ENCODE data around the gene SLC15A4. TPM values are rescaled to one million over a fixed set of nuclear protein-coding genes. Genes with fewer than 3 reads are reported as not detected.

SLC15A4 gene
- total RNA-seq, 1 experiment from 2014 or later: 14.3 TPM

DNA sequence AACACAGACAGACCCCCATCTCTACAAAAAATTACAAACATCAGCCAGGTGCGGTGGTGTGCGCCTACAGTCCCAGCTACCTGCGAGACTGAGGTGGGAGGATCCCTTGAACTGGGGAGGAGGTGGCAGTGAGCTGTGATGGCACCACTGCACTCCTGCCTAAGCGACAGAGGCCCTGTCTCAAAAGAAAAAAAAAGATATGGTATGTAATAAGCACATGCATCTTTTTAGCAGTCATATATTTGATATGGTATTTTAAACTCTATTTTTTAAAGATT, 7.2 kb downstream of the SLC15A4 start:
- Histone ChIP-seq H3K4me1 (replicated peaks; ENCODE audit: insufficient read depth) (no peaks in the 10 kb centered on the region), H3K9me2 (ENCODE audit: insufficient read depth) (no peaks in the 10 kb centered on the region), H4K20me1 (ENCODE audit: insufficient read depth) (peaks cover 32% of the 10 kb centered on the region), H3K36me3 (ENCODE audit: low read depth) (no peaks in the 10 kb centered on the region), H3K4me2 (no peak overlapping the region), H3K27me3 (ENCODE audit: insufficient read depth, low read depth) (no peaks in the 10 kb centered on the region), H3K4me3 (no peak overlapping the region), H3K27ac (no peak overlapping the region), H3K79me2 (ENCODE audit: low read depth) (peaks cover 62% of the 10 kb centered on the region), H2AFZ (no peak overlapping the region), H3K9me3 (ENCODE audit: insufficient read depth, low read depth) (no peaks in the 10 kb centered on the region), H3F3A (ENCODE audit: insufficient read depth, low read depth) (no peaks in the 10 kb centered on the region)
- BruUV-seq (replicated peaks): no TSS peak
- ChIA-PET CTCF (no interaction called here), POLR2A (ENCODE audit: unreplicated experiment) (no interaction called here)
- no peak for TF ChIP-seq EZH2 (IDR thresholded peaks at IDR 0.05; ENCODE audit: low read depth)
- TF ChIP-seq, protein P1, sequence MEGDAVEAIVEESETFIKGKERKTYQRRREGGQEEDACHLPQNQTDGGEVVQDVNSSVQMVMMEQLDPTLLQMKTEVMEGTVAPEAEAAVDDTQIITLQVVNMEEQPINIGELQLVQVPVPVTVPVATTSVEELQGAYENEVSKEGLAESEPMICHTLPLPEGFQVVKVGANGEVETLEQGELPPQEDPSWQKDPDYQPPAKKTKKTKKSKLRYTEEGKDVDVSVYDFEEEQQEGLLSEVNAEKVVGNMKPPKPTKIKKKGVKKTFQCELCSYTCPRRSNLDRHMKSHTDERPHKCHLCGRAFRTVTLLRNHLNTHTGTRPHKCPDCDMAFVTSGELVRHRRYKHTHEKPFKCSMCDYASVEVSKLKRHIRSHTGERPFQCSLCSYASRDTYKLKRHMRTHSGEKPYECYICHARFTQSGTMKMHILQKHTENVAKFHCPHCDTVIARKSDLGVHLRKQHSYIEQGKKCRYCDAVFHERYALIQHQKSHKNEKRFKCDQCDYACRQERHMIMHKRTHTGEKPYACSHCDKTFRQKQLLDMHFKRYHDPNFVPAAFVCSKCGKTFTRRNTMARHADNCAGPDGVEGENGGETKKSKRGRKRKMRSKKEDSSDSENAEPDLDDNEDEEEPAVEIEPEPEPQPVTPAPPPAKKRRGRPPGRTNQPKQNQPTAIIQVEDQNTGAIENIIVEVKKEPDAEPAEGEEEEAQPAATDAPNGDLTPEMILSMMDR (conservative IDR thresholded peaks at IDR 0.05): no peak
- intact Hi-C loops (cut with micrococcal nuclease; ENCODE audit: unreplicated experiment): no loop called here
- DNase-seq: no peak

DNA sequence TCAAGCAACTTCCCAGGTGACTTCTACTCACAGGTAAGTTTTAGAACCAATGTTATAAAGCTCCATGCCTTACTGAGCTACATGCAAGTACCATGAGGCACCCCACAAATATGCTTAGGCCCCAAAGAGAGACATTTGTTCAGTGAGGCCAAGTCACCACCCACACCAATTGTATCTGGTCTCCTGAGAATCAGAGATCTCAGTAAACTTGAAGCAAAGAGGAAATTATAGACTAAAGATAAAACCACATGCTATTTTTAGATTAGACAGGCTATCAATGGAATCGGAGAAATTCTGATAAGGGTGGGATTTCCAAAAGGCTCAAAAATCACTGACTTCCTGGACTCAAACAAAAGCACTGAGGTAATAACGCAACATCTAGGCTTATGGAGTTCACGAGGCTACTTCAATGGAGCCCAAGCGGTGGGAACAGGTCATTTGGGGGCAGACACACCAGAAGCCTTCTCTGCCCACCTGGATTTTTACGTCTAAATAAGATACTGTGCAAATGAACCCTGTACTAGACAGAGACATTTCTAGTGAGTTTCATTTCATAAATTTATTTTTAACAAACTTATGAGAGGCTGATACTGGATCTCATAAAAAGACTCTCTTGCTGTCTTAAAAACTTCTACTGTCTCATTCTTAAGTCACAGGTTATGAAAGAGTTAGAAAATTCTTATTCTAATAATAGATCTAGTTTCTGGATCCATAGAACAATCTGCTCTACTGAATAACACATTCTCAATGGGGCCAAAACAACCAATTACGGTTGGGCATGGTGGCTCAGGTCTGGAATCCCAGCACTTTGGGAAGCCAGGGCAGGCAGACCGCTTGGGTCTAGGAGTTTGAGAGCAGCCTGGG, 7.7 kb downstream of the SLC15A4 start:
- no TSS peak for BruUV-seq (replicated peaks)
- H2AFZ ChIP-seq: no peak overlapping the region
- TF ChIP-seq, protein P1 (conservative IDR thresholded peaks at IDR 0.05): no peak
- no peak for TF ChIP-seq EZH2 (IDR thresholded peaks at IDR 0.05; ENCODE audit: low read depth)
- H3F3A ChIP-seq (ENCODE audit: insufficient read depth, low read depth): no peaks in the 10 kb centered on the region
- no peak for DNase-seq
- ChIA-PET CTCF (no interaction called here), POLR2A (ENCODE audit: unreplicated experiment) (no interaction called here)
- H3K4me3 ChIP-seq: no peak overlapping the region
- peaks cover 32% of the 10 kb centered on the region for H4K20me1 ChIP-seq (ENCODE audit: insufficient read depth)
- H3K36me3 ChIP-seq (ENCODE audit: low read depth): no peaks in the 10 kb centered on the region
- H3K4me1 ChIP-seq (replicated peaks; ENCODE audit: insufficient read depth): no peaks in the 10 kb centered on the region
- intact Hi-C loops (cut with micrococcal nuclease; ENCODE audit: unreplicated experiment): no loop called here
- H3K27ac ChIP-seq: no peak overlapping the region
- H3K79me2 ChIP-seq (ENCODE audit: low read depth): peaks cover 62% of the 10 kb centered on the region
- no peaks in the 10 kb centered on the region for H3K9me2 ChIP-seq (ENCODE audit: insufficient read depth)
- no peak overlapping the region for H3K4me2 ChIP-seq
- H3K9me3 ChIP-seq (ENCODE audit: insufficient read depth, low read depth): no peaks in the 10 kb centered on the region
- H3K27me3 ChIP-seq (ENCODE audit: insufficient read depth, low read depth): no peaks in the 10 kb centered on the region

DNA sequence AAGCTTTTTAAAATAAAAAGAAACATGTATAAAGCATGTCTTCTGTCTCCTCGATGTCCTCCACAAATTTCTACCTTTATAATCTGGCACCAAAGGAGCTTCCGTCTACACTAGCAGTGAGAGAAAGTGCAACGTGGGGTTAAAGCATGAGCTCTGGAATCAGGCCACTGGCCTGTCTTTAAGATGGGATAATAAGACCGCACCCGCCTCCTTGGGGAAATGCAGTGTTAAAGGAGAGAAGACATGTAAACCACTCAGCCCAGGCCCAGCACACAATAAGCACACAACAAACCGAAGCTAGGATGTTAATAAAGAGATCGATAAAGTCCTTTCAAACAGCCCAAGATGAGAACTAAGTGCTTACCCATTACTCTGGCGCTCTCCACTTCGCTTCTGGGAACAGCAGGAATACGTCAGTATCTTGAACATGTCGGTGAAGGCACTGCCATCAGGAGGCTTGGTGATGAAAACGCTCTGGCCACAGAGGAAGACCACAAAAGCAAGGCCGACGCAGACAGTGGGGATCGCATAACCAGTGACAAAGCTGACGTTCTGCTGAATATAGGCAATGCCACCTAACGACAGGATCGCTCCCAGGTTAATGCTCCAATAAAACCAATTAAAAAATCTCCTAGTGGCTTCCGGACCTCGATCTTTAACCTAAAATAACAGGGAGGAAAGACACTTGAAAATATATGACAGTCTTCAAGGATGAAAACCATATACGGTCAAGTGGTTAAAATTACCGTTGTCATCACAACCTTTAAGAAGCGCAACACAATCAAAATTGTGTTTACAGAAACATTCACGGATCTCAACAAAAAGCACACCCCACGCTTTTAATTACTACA, 9.1 kb downstream of the SLC15A4 start:
- no peak overlapping the region for H3K4me2 ChIP-seq
- no peaks in the 10 kb centered on the region for H3K36me3 ChIP-seq (ENCODE audit: low read depth)
- ChIA-PET CTCF (no interaction called here), POLR2A (ENCODE audit: unreplicated experiment) (no interaction called here)
- H3K4me1 ChIP-seq (replicated peaks; ENCODE audit: insufficient read depth): no peaks in the 10 kb centered on the region
- BruUV-seq (replicated peaks): no TSS peak
- no peaks in the 10 kb centered on the region for H3K9me3 ChIP-seq (ENCODE audit: insufficient read depth, low read depth)
- H3K27me3 ChIP-seq (ENCODE audit: insufficient read depth, low read depth): no peaks in the 10 kb centered on the region
- DNase-seq: no peak
- no peak overlapping the region for H2AFZ ChIP-seq
- peaks cover 35% of the 10 kb centered on the region for H4K20me1 ChIP-seq (ENCODE audit: insufficient read depth)
- no peaks in the 10 kb centered on the region for H3F3A ChIP-seq (ENCODE audit: insufficient read depth, low read depth)
- H3K79me2 ChIP-seq (ENCODE audit: low read depth): peaks cover 50% of the 10 kb centered on the region
- H3K9me2 ChIP-seq (ENCODE audit: insufficient read depth): no peaks in the 10 kb centered on the region
- H3K27ac ChIP-seq: no peak overlapping the region
- TF ChIP-seq, protein P1 (conservative IDR thresholded peaks at IDR 0.05): no peak
- no peak for TF ChIP-seq EZH2 (IDR thresholded peaks at IDR 0.05; ENCODE audit: low read depth)
- intact Hi-C loops (cut with micrococcal nuclease; ENCODE audit: unreplicated experiment): no loop called here
- no peak overlapping the region for H3K4me3 ChIP-seq
